ENCODE data around the gene CASKIN1. TPM values are rescaled to one million over a fixed set of nuclear protein-coding genes. Genes with fewer than 3 reads are reported as not detected.

The CASKIN1 gene
- total RNA-seq, 4 donors from 2014 or later = 0.12 to 0.19 (median 0.14) TPM

- TF ChIP-seq CTCF (IDR thresholded peaks at IDR 0.05) = no peak
- no peak for DNase-seq (ENCODE audit: low spot score)
- no peak for ATAC-seq (ENCODE audit: low FRiP score)
Measured at GRCh38 chr16:2184346-2184745, 12.1 kb downstream of the CASKIN1 start.

- TF ChIP-seq CTCF (IDR thresholded peaks at IDR 0.05) = no peak
- DNase-seq (ENCODE audit: low spot score) (no peak), ATAC-seq (ENCODE audit: low FRiP score) (no peak)
Measured at GRCh38 chr16:2183671-2184070, 12.7 kb downstream of the CASKIN1 start.

- ATAC-seq (ENCODE audit: low FRiP score) = no peak
- no peak for TF ChIP-seq CTCF (IDR thresholded peaks at IDR 0.05)
- no peak for DNase-seq (ENCODE audit: low spot score)
Measured at GRCh38 chr16:2181952-2182351, 14.5 kb downstream of the CASKIN1 start.

GRCh38 chr16:2180962-2181923, 15.2 kb downstream of the CASKIN1 start:
- no peak for TF ChIP-seq CTCF (IDR thresholded peaks at IDR 0.05)
- ATAC-seq (ENCODE audit: low FRiP score) (no peak), DNase-seq (ENCODE audit: low spot score) (no peak)

- DNase-seq (ENCODE audit: low spot score) (no peak), ATAC-seq (ENCODE audit: low FRiP score) (no peak)
- TF ChIP-seq CTCF (IDR thresholded peaks at IDR 0.05) = no peak
Measured at GRCh38 chr16:2180461-2180860, 15.9 kb downstream of the CASKIN1 start.

GRCh38 chr16:2179576-2179975, 16.8 kb downstream of the CASKIN1 start:
- ATAC-seq (ENCODE audit: low FRiP score) = no peak
- TF ChIP-seq CTCF (IDR thresholded peaks at IDR 0.05) = no peak
- DNase-seq (ENCODE audit: low spot score) = no peak

- TF ChIP-seq CTCF (IDR thresholded peaks at IDR 0.05) = no peak
- DNase-seq (ENCODE audit: low spot score) = no peak
- ATAC-seq (ENCODE audit: low FRiP score) = no peak
Measured at GRCh38 chr16:2179107-2179501, 17.3 kb downstream of the CASKIN1 start.

Measured in omental fat pad (tissue), 4 donors.